IMR-90 (cell line): ENCODE measurements around the gene DLGAP4. TPM values are rescaled to one million over a fixed set of nuclear protein-coding genes. Genes with fewer than 3 reads are reported as not detected.

Source experiments
- ATAC-seq: fragments of 200-7000 bp; cut with Tn5 transposase; 2 replicates; pipeline ENCODE4 v1.9.1; 2020; ENCODE audit warnings: low read depth, mild to moderate bottlenecking, moderate library complexity
- BruUV-seq: library from RNA; stranded (reverse); fragments of 400-500 nt; replicated peaks from 2 replicates; lab custom pipeline; 2021; lab: Mats Ljungman, UMichigan
- CTCF ChIA-PET: fragments of 300-600 bp; formaldehyde crosslinking; extraction: SDS; loops from one replicate; lab custom pipeline; 2021; ENCODE audit warnings: antibody characterized with exemption; lab: Yijun Ruan, JAX
- POLR2A ChIA-PET: fragments of 300-600 bp; sonication (Branson Sonifier 250); formaldehyde crosslinking; loops from one replicate; lab custom pipeline; 2022; ENCODE audit warnings: antibody characterized with exemption; ENCODE audit not compliant: unreplicated experiment; lab: Charles Lee
- DNase-seq: peaks from one replicate; pipeline ENCODE4 v3.0.0; 2013
- H2AFZ ChIP-seq: replicated peaks from 2 replicates; pipeline ENCODE3; 2013; ENCODE audit warnings: low read length, mild to moderate bottlenecking; ENCODE audit not compliant: poor library complexity
- H2AK5ac ChIP-seq: 2 replicates; pipeline ENCODE4 v1.6.1; 2013; ENCODE audit warnings: low read depth, low read length, inconsistent platforms
- H2AK9ac ChIP-seq: replicated peaks from 2 replicates; pipeline ENCODE3; 2013; ENCODE audit warnings: mild to moderate bottlenecking, low read depth, low read length, moderate library complexity; ENCODE audit not compliant: poor library complexity
- H2BK120ac ChIP-seq: 2 replicates; pipeline ENCODE4 v1.6.1; 2013; ENCODE audit warnings: low read depth, low read length, inconsistent platforms
- H2BK15ac ChIP-seq: 3 replicates; pipeline ENCODE4 v1.6.1; 2013; ENCODE audit warnings: low read depth, low read length, inconsistent platforms
- H2BK20ac ChIP-seq: 2 replicates; pipeline ENCODE4 v1.6.1; 2013; ENCODE audit warnings: low read depth, mild to moderate bottlenecking, inconsistent platforms, low read length, moderate library complexity
- H2BK5ac ChIP-seq: 2 replicates; pipeline ENCODE4 v1.6.1; 2013; ENCODE audit warnings: mild to moderate bottlenecking, low read depth, low read length, inconsistent platforms; ENCODE audit not compliant: poor library complexity, severe bottlenecking
- H3K14ac ChIP-seq: replicated peaks from 2 replicates; pipeline ENCODE4 v1.6.1; 2013; ENCODE audit warnings: low read depth, low read length, inconsistent platforms
- H3K18ac ChIP-seq: 2 replicates; pipeline ENCODE4 v1.6.1; 2013; ENCODE audit warnings: low read depth, low read length, control low read depth
- H3K23ac ChIP-seq: 2 replicates; pipeline ENCODE4 v1.6.1; 2013; ENCODE audit warnings: low read depth, low read length, inconsistent platforms
- H3K27ac ChIP-seq: 2 replicates; pipeline ENCODE4 v1.5.1; 2013; ENCODE audit warnings: mild to moderate bottlenecking, control low read depth, low read length; ENCODE audit not compliant: insufficient read depth
- H3K27me3 ChIP-seq: 2 replicates; pipeline ENCODE4 v1.6.1; 2013; ENCODE audit warnings: low read length; ENCODE audit not compliant: control insufficient read depth, insufficient read depth
- H3K36me3 ChIP-seq: 2 replicates; pipeline ENCODE4 v1.6.1; 2013; ENCODE audit warnings: low read length, mixed read lengths; ENCODE audit not compliant: control insufficient read depth, insufficient read depth
- H3K4ac ChIP-seq: 2 replicates; pipeline ENCODE4 v1.6.1; 2013; ENCODE audit warnings: low read depth, low read length, inconsistent platforms
- H3K4me1 ChIP-seq: 2 replicates; pipeline ENCODE4 v1.6.1; 2013; ENCODE audit warnings: low read length, mixed read lengths; ENCODE audit not compliant: control insufficient read depth, insufficient read depth
- H3K4me2 ChIP-seq: 2 replicates; pipeline ENCODE4 v1.6.1; 2013; ENCODE audit warnings: low read depth, mild to moderate bottlenecking, control low read depth, low read length, moderate library complexity
- H3K4me3 ChIP-seq: 2 replicates; pipeline ENCODE4 v1.5.1; 2013; ENCODE audit warnings: low read depth, mild to moderate bottlenecking, control low read depth, low read length, moderate library complexity; ENCODE audit not compliant: insufficient read depth
- H3K56ac ChIP-seq: 2 replicates; pipeline ENCODE4 v1.6.1; 2013; ENCODE audit warnings: low read length, inconsistent platforms; ENCODE audit not compliant: insufficient read depth; ENCODE audit errors: extremely low read depth
- H3K79me1 ChIP-seq, 2 experiments: 2 replicates each; pipeline ENCODE4 v1.6.1; 2013; ENCODE audit warnings: low read length in 2 of 2, inconsistent platforms in 1 of 2, low read depth in 1 of 2
- H3K9ac ChIP-seq: 2 replicates; pipeline ENCODE4 v1.6.1; 2013; ENCODE audit warnings: low read depth, low read length, control low read depth
- H3K9me1 ChIP-seq: 2 replicates; pipeline ENCODE4 v1.6.1; 2013; ENCODE audit warnings: low read length, inconsistent platforms; ENCODE audit not compliant: insufficient read depth
- H3K9me3 ChIP-seq: 2 replicates; pipeline ENCODE4 v1.6.1; 2013; ENCODE audit warnings: low read length; ENCODE audit not compliant: control insufficient read depth, insufficient read depth
- H4K20me1 ChIP-seq: 2 replicates; pipeline ENCODE4 v1.6.1; 2013; ENCODE audit warnings: low read length, inconsistent platforms; ENCODE audit not compliant: insufficient read depth
- H4K5ac ChIP-seq: 2 replicates; pipeline ENCODE4 v1.6.1; 2013; ENCODE audit warnings: mild to moderate bottlenecking, low read depth, low read length, control low read depth
- H4K8ac ChIP-seq, 2 experiments: 2 replicates each; pipeline ENCODE4 v1.6.1; 2013; ENCODE audit warnings: low read depth in 2 of 2, low read length in 2 of 2, control low read depth in 1 of 2, inconsistent platforms in 1 of 2
- H4K91ac ChIP-seq: 2 replicates; pipeline ENCODE4 v1.6.1; 2013; ENCODE audit warnings: low read depth, low read length, inconsistent platforms; ENCODE audit not compliant: insufficient read depth
- BHLHE40 ChIP-seq: fragments of 150-350 bp; IDR thresholded peaks from 2 replicates; pipeline ENCODE4 v1.6.1; 2016; ENCODE audit warnings: mild to moderate bottlenecking, low read depth, low read length
- MXI1 ChIP-seq: IDR thresholded peaks from 2 replicates; pipeline ENCODE4 v1.6.1; 2012; ENCODE audit warnings: low read depth, mild to moderate bottlenecking, low read length, moderate library complexity, borderline replicate concordance
- SMC3 ChIP-seq: fragments of 150-350 bp; IDR thresholded peaks from 2 replicates; pipeline ENCODE4 v1.6.1; 2016; ENCODE audit warnings: low read depth, mild to moderate bottlenecking, antibody characterized with exemption, low read length, moderate library complexity
- WGBS, 2 experiments: methylation state at CpG; one replicate each; pipeline versions ENCODE4 v1.1.5 to v1.1.7; 2013; ENCODE audit warnings: missing lambda C conversion rate in 2 of 2; ENCODE audit not compliant: insufficient read length in 1 of 2; ENCODE audit errors: extremely low coverage in 2 of 2; 5-methylcytosine and 5-hydroxymethylcytosine counted together
- dilution Hi-C: fragments of 300-500 bp; cut with HindIII; formaldehyde crosslinking; loops from one replicate; pipeline ENCODE4 v1.14.3; 2018; ENCODE audit warnings: low sequenced_read_pairs; ENCODE audit not compliant: unreplicated experiment
- in situ Hi-C: fragments of 300-500 bp; cut with MboI; formaldehyde crosslinking; loops from 3 replicates; pipeline ENCODE4 v1.14.3; 2019; ENCODE audit warnings: low sequenced_read_pairs, inconsistent platforms, mixed read lengths
- intact Hi-C: fragments of 100-400 bp; cut with micrococcal nuclease; formaldehyde crosslinking; loops from 2 replicates; pipeline ENCODE4 v1.10.0; 2022
- polyA plus RNA-seq, 3 experiments: library from polyadenylated mRNA; depleted of rRNA; stranded (reverse); fragments of >200 nt; gene quantifications; 2 replicates each; pipeline ENCODE4 v1.2.3, GENCODE V29; 2012; ENCODE audit warnings: low replicate concordance in 1 of 3
- total RNA-seq: library from RNA; depleted of rRNA; stranded (reverse); fragments of >200 nt; gene quantifications from 2 replicates; pipeline ENCODE4 v1.2.3, GENCODE V29; 2012

The DLGAP4 gene
- total and polyA plus RNA-seq, 2 of the 4 experiments (the other 2 are of a cell fraction), result 32.3 to 73.2 TPM

DNA sequence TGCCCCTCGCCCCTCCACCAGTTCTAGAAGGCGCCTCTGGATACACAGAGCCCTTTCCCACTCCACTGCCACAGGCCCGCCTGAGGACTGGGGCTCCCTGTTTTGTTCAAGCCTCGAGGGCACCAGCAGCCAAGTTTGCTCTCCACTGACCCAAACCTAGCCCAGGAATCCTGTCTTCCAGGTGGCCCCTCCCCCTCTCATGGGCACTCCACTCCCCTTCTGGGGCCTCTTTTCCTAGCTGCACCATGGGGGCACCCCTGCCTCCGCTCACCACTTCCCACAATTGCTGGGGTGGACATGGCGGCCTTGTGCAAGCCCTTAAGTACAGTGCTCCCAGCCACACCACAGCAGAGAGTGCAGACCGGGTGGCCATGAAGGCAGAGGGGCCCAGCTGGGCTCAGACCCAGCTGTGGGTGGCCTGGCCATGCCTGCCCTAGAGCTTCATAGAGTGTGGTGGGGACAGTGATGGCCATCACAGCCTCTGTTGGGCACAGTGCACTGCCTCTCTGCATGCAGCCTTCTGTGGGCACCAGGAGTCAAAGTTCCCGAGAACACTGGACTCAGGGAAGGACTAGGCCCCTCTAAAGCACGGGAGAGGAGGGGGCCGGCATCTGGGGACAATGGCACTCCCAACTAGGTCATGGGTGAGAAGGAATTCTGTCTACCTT, 236.5 kb downstream of the DLGAP4 start (continued):
- no peak for TF ChIP-seq BHLHE40

GRCh38 chr20:36543184-36544133, 237.3 kb downstream of the DLGAP4 start:
- Histone ChIP-seq H3K4me1 (peaks cover 27% of the 10 kb centered on the region), H2BK15ac (no peak overlapping the region), H3K36me3 (peaks cover 37% of the 10 kb centered on the region), H2AFZ (no peak overlapping the region), H4K20me1 (peaks cover 71% of the 10 kb centered on the region), H4K5ac (peak overlapping the region; percentile 23), H3K4me3 (peak overlapping the region; percentile 89), H3K27me3 (no peaks in the 10 kb centered on the region), H3K23ac (peak overlapping the region; percentile 87), H3K9me1 (peaks cover 21% of the 10 kb centered on the region), H2AK5ac (peak overlapping the region; percentile 85), H3K27ac (peak overlapping the region; percentile 99), H2AK9ac (peak overlapping the region; percentile 100), H4K91ac (peak overlapping the region; percentile 44; the same call in 1 of the 2 replicates), H3K9ac (peak overlapping the region; percentile 99), H3K79me1 (peaks cover 23 to 75% of the 10 kb centered on the region in 2 experiments; a peak in 3 of 4 replicates), H3K18ac (peak overlapping the region; percentile 14), H2BK20ac (no peak overlapping the region), H3K14ac (peak overlapping the region; percentile 100), H2BK120ac (no peak overlapping the region), H3K9me3 (no peaks in the 10 kb centered on the region), H3K4ac (peak overlapping the region; percentile 78), H3K4me2 (peak overlapping the region; percentile 79), H4K8ac (peak overlapping the region; percentile 20 to 99), H2BK5ac (peak overlapping the region; percentile 99), H3K56ac (peak overlapping the region; percentile 30; the same call in 1 of the 2 replicates)
- POLR2A ChIA-PET, result interaction anchor here (0.5 kb wide), 1 partner anchor 15 kb away, joined by 4 read pairs; no protein-coding TSS in a partner anchor
- BruUV-seq, result no TSS peak
- in situ Hi-C loops, result no loop called here
- ATAC-seq, result peak; percentile 2
- peak; percentile 83 for DNase-seq
- dilution Hi-C loops, result no loop called here
- 27% methylated on average over 3 of the region's 14 CpGs; no CpG with 5 or more reads in 1 of the 2 experiments for WGBS, 2 experiments
- TF ChIP-seq SMC3, result no peak
- 0 out of 2 replicates have a peak, but pooled peaks have one; percentile 5 for TF ChIP-seq MXI1
- TF ChIP-seq BHLHE40, result no peak
- CTCF ChIA-PET, result interaction anchor here (0.6 kb wide), 1 partner anchor 15 kb away, joined by 3 read pairs; no protein-coding TSS in a partner anchor
- intact Hi-C loops, result loop anchor here (5.0 kb wide), 1 partner anchor 331 kb away; no protein-coding TSS in a partner anchor
